Cardiac muscle cell (in vitro differentiated cells and primary cell): ENCODE data around the gene SERPINB13. TPM values are rescaled to one million over a fixed set of nuclear protein-coding genes. Genes with fewer than 3 reads are reported as not detected.

Source experiments
- DNase-seq, 2 donors: peaks; one replicate each; pipeline versions ENCODE4 v3.0.0 to v3.0.0-alpha.2; 2010 to 2017; ENCODE audit warnings: low read depth in 1 of 2, low spot score in 1 of 2
- H3K27ac ChIP-seq: fragments of 200-600 bp; sonication (generic); 2 replicates; pipeline ENCODE4 v1.5.1; 2016
- H3K27me3 ChIP-seq: fragments of 200-600 bp; sonication (generic); 2 replicates; pipeline ENCODE4 v1.6.0; 2016; ENCODE audit warnings: control low read depth
- H3K36me3 ChIP-seq: fragments of 200-600 bp; sonication (generic); 2 replicates; pipeline ENCODE4 v1.5.1; 2016; ENCODE audit warnings: control low read depth
- H3K4me1 ChIP-seq: fragments of 200-600 bp; sonication (generic); 2 replicates; pipeline ENCODE4 v1.8.1; 2017; ENCODE audit warnings: low read depth, mild to moderate bottlenecking, mixed run types
- H3K4me3 ChIP-seq: fragments of 200-600 bp; sonication (generic); 2 replicates; pipeline ENCODE4 v1.5.1; 2016; ENCODE audit warnings: mild to moderate bottlenecking
- H3K9me3 ChIP-seq: fragments of 200-600 bp; sonication (generic); 2 replicates; pipeline ENCODE4 v1.5.1; 2017; ENCODE audit warnings: low read depth, mild to moderate bottlenecking, control low read depth
- polyA plus RNA-seq: library from polyadenylated mRNA; unstranded; fragments of >200 nt; fragmentation: Nextera tagmentation; extraction: Ambion mirVana; gene quantifications from 2 replicates; pipeline ENCODE4 v1.2.1, GENCODE V29; 2016
- total RNA-seq: library from RNA; depleted of rRNA; stranded (reverse); fragments of >200 nt; gene quantifications from 2 replicates; pipeline ENCODE4 v1.2.3, GENCODE V29; 2016
- TF ChIP-seq, protein P1 (sequence below): IDR thresholded peaks from 2 replicates; pipeline ENCODE4 v1.5.1; 2012; ENCODE audit warnings: low read depth, mild to moderate bottlenecking, low read length

The SERPINB13 gene
- total and polyA plus RNA-seq, 2 experiments from 2014 or later, result not detected

DNA sequence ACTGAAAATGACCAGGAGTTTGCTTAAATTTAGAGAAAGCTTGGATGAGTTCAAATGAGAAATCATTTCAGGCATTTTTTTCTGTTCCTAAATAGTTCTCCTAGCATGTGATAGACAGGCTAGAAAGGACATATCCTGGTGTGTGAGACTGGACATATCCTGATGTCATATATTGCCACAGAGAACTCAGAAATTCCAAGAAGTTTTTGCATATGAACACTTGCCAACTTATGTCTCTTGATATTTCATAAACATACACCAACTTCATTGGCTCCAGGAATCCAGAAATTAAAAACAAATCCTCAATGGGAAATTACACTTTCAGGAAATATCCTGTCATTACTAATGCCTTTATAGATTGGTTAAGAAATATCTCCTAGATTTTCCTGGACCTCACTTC, 59.8 kb downstream of the SERPINB13 start:
- peak in 1 of 2 donors; percentile 6 for DNase-seq
- H3K27me3 ChIP-seq, result no peaks in the 10 kb centered on the region
- no peak overlapping the region for H3K27ac ChIP-seq
- H3K9me3 ChIP-seq, result no peaks in the 10 kb centered on the region
- TF ChIP-seq, protein P1, sequence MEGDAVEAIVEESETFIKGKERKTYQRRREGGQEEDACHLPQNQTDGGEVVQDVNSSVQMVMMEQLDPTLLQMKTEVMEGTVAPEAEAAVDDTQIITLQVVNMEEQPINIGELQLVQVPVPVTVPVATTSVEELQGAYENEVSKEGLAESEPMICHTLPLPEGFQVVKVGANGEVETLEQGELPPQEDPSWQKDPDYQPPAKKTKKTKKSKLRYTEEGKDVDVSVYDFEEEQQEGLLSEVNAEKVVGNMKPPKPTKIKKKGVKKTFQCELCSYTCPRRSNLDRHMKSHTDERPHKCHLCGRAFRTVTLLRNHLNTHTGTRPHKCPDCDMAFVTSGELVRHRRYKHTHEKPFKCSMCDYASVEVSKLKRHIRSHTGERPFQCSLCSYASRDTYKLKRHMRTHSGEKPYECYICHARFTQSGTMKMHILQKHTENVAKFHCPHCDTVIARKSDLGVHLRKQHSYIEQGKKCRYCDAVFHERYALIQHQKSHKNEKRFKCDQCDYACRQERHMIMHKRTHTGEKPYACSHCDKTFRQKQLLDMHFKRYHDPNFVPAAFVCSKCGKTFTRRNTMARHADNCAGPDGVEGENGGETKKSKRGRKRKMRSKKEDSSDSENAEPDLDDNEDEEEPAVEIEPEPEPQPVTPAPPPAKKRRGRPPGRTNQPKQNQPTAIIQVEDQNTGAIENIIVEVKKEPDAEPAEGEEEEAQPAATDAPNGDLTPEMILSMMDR, result no peak
- H3K4me1 ChIP-seq, result peaks cover 3% of the 10 kb centered on the region
- H3K4me3 ChIP-seq, result no peak overlapping the region
- H3K36me3 ChIP-seq, result no peaks in the 10 kb centered on the region

DNA sequence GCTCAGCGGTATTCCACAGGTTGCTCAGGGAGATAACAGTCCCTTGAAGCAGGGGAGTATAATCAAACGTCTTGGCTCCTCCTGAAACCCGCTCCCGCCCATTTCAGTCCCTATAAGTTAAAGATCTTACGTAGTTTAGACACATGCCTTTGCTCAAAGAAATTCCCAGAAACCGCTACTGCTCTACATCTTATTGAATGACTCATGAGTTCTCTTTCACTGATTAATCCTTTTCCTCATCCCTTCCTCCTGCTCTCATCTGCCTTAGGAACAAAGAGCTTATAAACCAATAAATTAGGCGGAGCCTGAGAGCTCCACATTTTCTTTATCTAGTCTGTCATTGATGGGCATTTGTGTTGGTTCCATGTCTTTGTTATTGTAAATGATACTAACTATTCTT, 61.1 kb downstream of the SERPINB13 start:
- H3K4me3 ChIP-seq, result no peak overlapping the region
- no peaks in the 10 kb centered on the region for H3K27me3 ChIP-seq
- TF ChIP-seq, protein P1, result no peak
- no peak overlapping the region for H3K27ac ChIP-seq
- H3K9me3 ChIP-seq, result no peaks in the 10 kb centered on the region
- H3K4me1 ChIP-seq, result peaks cover 3% of the 10 kb centered on the region
- DNase-seq, result peak in 1 of 2 donors; percentile 13
- no peaks in the 10 kb centered on the region for H3K36me3 ChIP-seq

Other genes starting within 250 kb of the SERPINB13 start
- 20.9 and 21.3 TPM in 2 replicates for gene KDSR, start 220.1 kb upstream of the SERPINB13 start, total RNA-seq
- 28.0 and 42.8 TPM in 2 replicates for gene KDSR, start 220.1 kb upstream of the SERPINB13 start, polyA plus RNA-seq
- gene VPS4B, start 164.9 kb upstream of the SERPINB13 start, total RNA-seq, result 9.1 and 14.3 TPM in 2 replicates
- gene VPS4B, start 164.9 kb upstream of the SERPINB13 start, polyA plus RNA-seq, result 14.6 and 15.5 TPM in 2 replicates
- gene SERPINB5, start 110.4 kb upstream of the SERPINB13 start, total RNA-seq, result not detected in 2 replicates
- gene SERPINB5, start 110.4 kb upstream of the SERPINB13 start, polyA plus RNA-seq, result not detected in 2 replicates
- gene SERPINB12, start 45.0 kb upstream of the SERPINB13 start, total RNA-seq, result not detected in 2 replicates
- not detected in 2 replicates for gene SERPINB12, start 45.0 kb upstream of the SERPINB13 start, polyA plus RNA-seq
- gene SERPINB4, start 56.9 kb downstream of the SERPINB13 start, total RNA-seq, result not detected in 2 replicates
- gene SERPINB4, start 56.9 kb downstream of the SERPINB13 start, polyA plus RNA-seq, result not detected in 2 replicates
- gene SERPINB3, start 74.5 kb downstream of the SERPINB13 start, total RNA-seq, result not detected in 2 replicates
- gene SERPINB3, start 74.5 kb downstream of the SERPINB13 start, polyA plus RNA-seq, result not detected in 2 replicates
- not detected in 2 replicates for gene SERPINB11, start 115.6 kb downstream of the SERPINB13 start, total RNA-seq
- gene SERPINB11, start 115.6 kb downstream of the SERPINB13 start, polyA plus RNA-seq, result not detected in 2 replicates
- gene SERPINB7, start 188.1 kb downstream of the SERPINB13 start, total RNA-seq, result not detected in 2 replicates
- gene SERPINB7, start 188.1 kb downstream of the SERPINB13 start, polyA plus RNA-seq, result 0.24 TPM in 1 of 2 replicates, not detected in the other